HG03439 (cell line): ENCODE data around the gene OPA1.
"Not testable (repeated sequence)": the region's sequence is repeated elsewhere in the genome, so short reads cannot be mapped to it uniquely, and the experiment has no call there.

ENCODE experiments used
- ATAC-seq: cut with Tn5 transposase; IDR thresholded peaks from one replicate; pipeline ENCODE4 v1.9.1; 2021; ENCODE audit warnings: mild to moderate bottlenecking, moderate library complexity; ENCODE audit not compliant: unreplicated experiment

Gene OPA1

GRCh38 chr3:193586526-193586925 is 6.5 kb upstream of the OPA1 start:
- ATAC-seq = no peak

- no peak for ATAC-seq
Measured at GRCh38 chr3:193589129-193589528, 3.9 kb upstream of the OPA1 start.

GRCh38 chr3:193589616-193590015 is 3.4 kb upstream of the OPA1 start:
- no peak for ATAC-seq

GRCh38 chr3:193590088-193590856 is 2.7 kb upstream of the OPA1 start:
- ATAC-seq = no peak

GRCh38 chr3:193593668-193594030 is 641 bp downstream of the OPA1 start:
- peak; percentile 13 for ATAC-seq

GRCh38 chr3:193594946-193595689 is 2.1 kb downstream of the OPA1 start:
- ATAC-seq = no peak

GRCh38 chr3:193595939-193596487 is 3.0 kb downstream of the OPA1 start:
- ATAC-seq = no peak

GRCh38 chr3:193598202-193598601 is 5.2 kb downstream of the OPA1 start:
- no peak for ATAC-seq

GRCh38 chr3:193599393-193599792 is 6.4 kb downstream of the OPA1 start:
- ATAC-seq = no peak

GRCh38 chr3:193605876-193606275 is 12.9 kb downstream of the OPA1 start:
- no peak for ATAC-seq

GRCh38 chr3:193606892-193607291 is 13.9 kb downstream of the OPA1 start:
- not testable (repeated sequence) for ATAC-seq

GRCh38 chr3:193610516-193610915 is 17.5 kb downstream of the OPA1 start:
- not testable (repeated sequence) for ATAC-seq

GRCh38 chr3:193614430-193614829 is 21.4 kb downstream of the OPA1 start:
- no peak for ATAC-seq

- ATAC-seq = no peak
Measured at GRCh38 chr3:193617628-193618027, 24.6 kb downstream of the OPA1 start.

- peak; percentile 50 for ATAC-seq
Measured at GRCh38 chr3:193620057-193620456, 27.0 kb downstream of the OPA1 start.

- ATAC-seq = peak; percentile 93
Measured at GRCh38 chr3:193620650-193621049, 27.6 kb downstream of the OPA1 start.

- no peak for ATAC-seq
Measured at GRCh38 chr3:193621127-193621526, 28.1 kb downstream of the OPA1 start.

GRCh38 chr3:193630005-193630404 is 37.0 kb downstream of the OPA1 start:
- no peak for ATAC-seq

- no peak for ATAC-seq
Measured at GRCh38 chr3:193637831-193638230, 44.8 kb downstream of the OPA1 start.

- ATAC-seq = no peak
Measured at GRCh38 chr3:193638833-193639232, 45.8 kb downstream of the OPA1 start.

- no peak for ATAC-seq
Measured at GRCh38 chr3:193640165-193640715, 47.2 kb downstream of the OPA1 start.
